HepG2 (cell line): ENCODE measurements around the gene PEPD. TPM values are rescaled to one million over a fixed set of nuclear protein-coding genes. Genes with fewer than 3 reads are reported as not detected.

Experiments used
- GATA4 ChIP-seq: sonication (generic); IDR thresholded peaks from 2 replicates; pipeline ENCODE4 v1.6.1; 2016; ENCODE audit warnings: antibody characterized with exemption, low read depth, borderline replicate concordance
- GLI4 ChIP-seq: sonication (generic); formaldehyde crosslinking; IDR thresholded peaks from 2 replicates; pipeline ENCODE4 v1.5.1; 2020; ENCODE audit warnings: missing genetic modification reagents, mild to moderate bottlenecking, moderate library complexity, borderline replicate concordance
- HNRNPK ChIP-seq: fragments of 200-400 bp; formaldehyde crosslinking; IDR thresholded peaks from 2 replicates; pipeline ENCODE4 v1.6.1; 2018; ENCODE audit warnings: low read length, low read depth, moderate library complexity, mild to moderate bottlenecking; ENCODE audit not compliant: poor library complexity, severe bottlenecking
- KDM3A ChIP-seq: IDR thresholded peaks from 2 replicates; pipeline ENCODE4 v1.6.1; 2018; ENCODE audit warnings: low read depth, missing compliant biosample characterization
- KMT2B ChIP-seq: IDR thresholded peaks from 2 replicates; pipeline ENCODE4 v1.6.1; 2016; ENCODE audit warnings: missing genetic modification reagents, missing compliant biosample characterization
- NFYC ChIP-seq: IDR thresholded peaks from 2 replicates; pipeline ENCODE4 v1.6.1; 2016; ENCODE audit warnings: missing genetic modification reagents, missing compliant biosample characterization
- RAD21 ChIP-seq: fragments of 450-650 bp; formaldehyde crosslinking; IDR thresholded peaks from 2 replicates; pipeline ENCODE4 v1.5.0; 2020; ENCODE audit warnings: mild to moderate bottlenecking
- RARA ChIP-seq: IDR thresholded peaks from 2 replicates; pipeline ENCODE4 v1.6.1; 2016; ENCODE audit warnings: missing genetic modification reagents, missing compliant biosample characterization
- REL ChIP-seq: sonication (generic); formaldehyde crosslinking; conservative IDR thresholded peaks from 2 replicates; pipeline ENCODE4 v1.8.0; 2022; ENCODE audit warnings: mild to moderate bottlenecking, missing genetic modification reagents, moderate library complexity
- REXO4 ChIP-seq: sonication (generic); formaldehyde crosslinking; IDR thresholded peaks from 2 replicates; pipeline ENCODE4 v1.8.0; 2022; ENCODE audit warnings: missing genetic modification reagents, mild to moderate bottlenecking, borderline replicate concordance
- SNAPC5 ChIP-seq: sonication (generic); formaldehyde crosslinking; IDR thresholded peaks from 2 replicates; pipeline ENCODE4 v1.8.1; 2023; ENCODE audit warnings: mild to moderate bottlenecking, missing genetic modification reagents, borderline replicate concordance
- ZBTB20 ChIP-seq: sonication (generic); formaldehyde crosslinking; IDR thresholded peaks from 2 replicates; pipeline ENCODE4 v1.8.1; 2023; ENCODE audit warnings: missing genetic modification reagents, low read depth, mild to moderate bottlenecking, borderline replicate concordance
- ZC3H13 ChIP-seq: sonication (generic); formaldehyde crosslinking; IDR thresholded peaks from 2 replicates; pipeline ENCODE4 v1.8.1; 2023; ENCODE audit warnings: mild to moderate bottlenecking, missing genetic modification reagents, moderate library complexity
- ZFP82 ChIP-seq: sonication (generic); formaldehyde crosslinking; IDR thresholded peaks from 2 replicates; pipeline ENCODE4 v1.5.1; 2020; ENCODE audit warnings: mild to moderate bottlenecking, missing genetic modification reagents, borderline replicate concordance
- ZFY ChIP-seq: sonication (generic); formaldehyde crosslinking; IDR thresholded peaks from 2 replicates; pipeline ENCODE4 v1.4.0; 2020; ENCODE audit warnings: missing genetic modification reagents
- ZMYM4 ChIP-seq: sonication (generic); formaldehyde crosslinking; IDR thresholded peaks from 2 replicates; pipeline ENCODE4 v1.8.1; 2023; ENCODE audit warnings: mild to moderate bottlenecking, missing genetic modification reagents
- ZNF207 ChIP-seq: fragments of 450-650 bp; IDR thresholded peaks from 2 replicates; pipeline ENCODE4 v1.6.1; 2016; ENCODE audit warnings: antibody characterized with exemption, borderline replicate concordance
- ZNF34 ChIP-seq: sonication (generic); formaldehyde crosslinking; IDR thresholded peaks from 2 replicates; pipeline ENCODE4 v1.4.0; 2020; ENCODE audit warnings: mild to moderate bottlenecking, missing genetic modification reagents, borderline replicate concordance
- ZNF451 ChIP-seq: sonication (generic); formaldehyde crosslinking; IDR thresholded peaks from 2 replicates; pipeline ENCODE4 v1.5.0; 2020; ENCODE audit warnings: mild to moderate bottlenecking, missing genetic modification reagents
- ZNF572 ChIP-seq: sonication (generic); formaldehyde crosslinking; IDR thresholded peaks from 2 replicates; pipeline ENCODE4 v1.5.1; 2020; ENCODE audit warnings: mild to moderate bottlenecking, missing genetic modification reagents
- ZSCAN21 ChIP-seq: sonication (generic); formaldehyde crosslinking; IDR thresholded peaks from 2 replicates; pipeline ENCODE4 v1.8.0; 2022; ENCODE audit warnings: mild to moderate bottlenecking, missing genetic modification reagents, moderate library complexity, borderline replicate concordance
- ZSCAN9 ChIP-seq: IDR thresholded peaks from 2 replicates; pipeline ENCODE4 v1.6.1; 2016; ENCODE audit warnings: borderline replicate concordance
- polyA plus RNA-seq, 8 experiments: library from polyadenylated mRNA; depleted of rRNA in 3 of 8; stranded (reverse) in 7 of 8; unstranded in 1 of 8; fragments of >200 nt; fragmentation: Illumina TruSeq in 4 of 8; extraction: Trizol in 4 of 8; gene quantifications; 2 replicates each; pipeline versions ENCODE4 v1.2.1 to v1.2.3, GENCODE V29; 2011 to 2016; ENCODE audit warnings: low read depth in 4 of 8, missing spikeins in 1 of 8, mixed read lengths in 1 of 8; ENCODE audit not compliant: insufficient read depth in 1 of 8
- total RNA-seq, 5 experiments: library from RNA; depleted of rRNA; stranded (reverse); fragments of >200 nt; fragmentation: Illumina TruSeq; extraction: Trizol; gene quantifications; 2 replicates each; pipeline ENCODE4 v1.2.3, GENCODE V29; 2016; ENCODE audit warnings: low read depth in 1 of 5
- TF ChIP-seq, protein P1 (sequence below): sonication (generic); formaldehyde crosslinking; IDR thresholded peaks from 2 replicates; pipeline ENCODE4 v1.4.0; 2020; ENCODE audit warnings: low read depth, missing genetic modification reagents
- TF ChIP-seq, protein P2 (sequence below): sonication (generic); formaldehyde crosslinking; IDR thresholded peaks from 2 replicates; pipeline ENCODE4 v1.4.0; 2020; ENCODE audit warnings: mild to moderate bottlenecking, missing genetic modification reagents
- TF ChIP-seq, protein P3 (sequence below): sonication (generic); formaldehyde crosslinking; IDR thresholded peaks from 2 replicates; pipeline ENCODE4 v1.4.0; 2020; ENCODE audit warnings: missing genetic modification reagents, low read depth, mild to moderate bottlenecking, borderline replicate concordance

The PEPD gene
- total and polyA plus RNA-seq, 2 of the 13 experiments (the other 11 are each of a cell fraction or from before 2014, with no cell fraction given): 60.7 to 75.1 TPM

DNA sequence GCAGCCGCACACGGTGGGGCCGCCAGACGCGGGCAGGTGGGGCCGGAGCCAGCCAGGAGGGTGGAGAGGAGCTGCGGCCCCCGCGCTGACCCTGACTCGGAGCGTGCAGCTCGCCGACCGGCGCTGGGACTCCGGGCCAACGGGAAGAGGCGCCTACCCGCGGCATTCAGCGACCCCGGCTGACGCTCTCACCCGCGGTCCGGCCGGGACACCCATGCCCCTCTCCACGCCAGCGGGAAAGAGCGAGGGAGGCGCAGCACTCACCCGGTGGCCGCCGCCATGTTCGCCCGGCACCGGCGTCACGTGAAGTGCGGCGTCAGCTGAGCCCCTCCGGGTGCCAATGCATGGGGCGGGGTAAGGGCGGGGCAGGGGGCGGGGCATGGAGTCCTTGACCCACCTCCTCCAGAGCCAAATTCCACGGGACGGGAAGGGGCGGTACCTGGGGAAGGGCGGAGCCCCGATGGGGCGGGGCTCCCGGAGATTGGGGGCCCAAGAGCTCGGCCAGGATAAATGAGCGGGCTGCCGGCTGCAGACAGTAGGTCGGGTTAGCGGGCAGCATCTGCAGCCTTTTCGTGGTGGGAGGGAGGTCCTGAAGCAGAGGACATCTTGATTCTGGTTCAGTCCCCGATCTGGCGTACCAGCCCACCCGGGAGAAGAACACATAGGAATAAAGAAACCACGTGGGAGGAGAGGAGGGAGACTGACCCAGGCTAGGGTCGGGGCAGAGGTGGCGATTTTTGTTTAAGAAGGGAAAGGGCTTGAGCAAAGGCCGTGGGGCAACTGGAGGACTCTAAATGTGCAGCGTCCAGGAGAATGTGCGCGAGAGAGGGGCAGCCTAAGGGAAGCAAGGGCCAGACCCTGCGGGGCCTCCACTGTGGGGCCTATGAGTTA lies at the start of gene PEPD (continued):
- TF ChIP-seq, protein P1, sequence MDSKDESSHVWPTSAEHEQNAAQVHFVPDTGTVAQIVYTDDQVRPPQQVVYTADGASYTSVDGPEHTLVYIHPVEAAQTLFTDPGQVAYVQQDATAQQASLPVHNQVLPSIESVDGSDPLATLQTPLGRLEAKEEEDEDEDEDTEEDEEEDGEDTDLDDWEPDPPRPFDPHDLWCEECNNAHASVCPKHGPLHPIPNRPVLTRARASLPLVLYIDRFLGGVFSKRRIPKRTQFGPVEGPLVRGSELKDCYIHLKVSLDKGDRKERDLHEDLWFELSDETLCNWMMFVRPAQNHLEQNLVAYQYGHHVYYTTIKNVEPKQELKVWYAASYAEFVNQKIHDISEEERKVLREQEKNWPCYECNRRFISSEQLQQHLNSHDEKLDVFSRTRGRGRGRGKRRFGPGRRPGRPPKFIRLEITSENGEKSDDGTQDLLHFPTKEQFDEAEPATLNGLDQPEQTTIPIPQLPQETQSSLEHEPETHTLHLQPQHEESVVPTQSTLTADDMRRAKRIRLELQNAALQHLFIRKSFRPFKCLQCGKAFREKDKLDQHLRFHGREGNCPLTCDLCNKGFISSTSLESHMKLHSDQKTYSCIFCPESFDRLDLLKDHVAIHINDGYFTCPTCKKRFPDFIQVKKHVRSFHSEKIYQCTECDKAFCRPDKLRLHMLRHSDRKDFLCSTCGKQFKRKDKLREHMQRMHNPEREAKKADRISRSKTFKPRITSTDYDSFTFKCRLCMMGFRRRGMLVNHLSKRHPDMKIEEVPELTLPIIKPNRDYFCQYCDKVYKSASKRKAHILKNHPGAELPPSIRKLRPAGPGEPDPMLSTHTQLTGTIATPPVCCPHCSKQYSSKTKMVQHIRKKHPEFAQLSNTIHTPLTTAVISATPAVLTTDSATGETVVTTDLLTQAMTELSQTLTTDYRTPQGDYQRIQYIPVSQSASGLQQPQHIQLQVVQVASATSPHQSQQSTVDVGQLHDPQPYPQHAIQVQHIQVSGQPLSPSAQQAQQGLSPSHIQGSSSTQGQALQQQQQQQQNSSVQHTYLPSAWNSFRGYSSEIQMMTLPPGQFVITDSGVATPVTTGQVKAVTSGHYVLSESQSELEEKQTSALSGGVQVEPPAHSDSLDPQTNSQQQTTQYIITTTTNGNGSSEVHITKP (CRISPR knock-in tag): no peak
- TF ChIP-seq ZNF572: no peak
- no peak for TF ChIP-seq SNAPC5 (CRISPR knock-in tag)
- TF ChIP-seq RAD21: no peak
- no peak for TF ChIP-seq ZNF207
- TF ChIP-seq, protein P2, sequence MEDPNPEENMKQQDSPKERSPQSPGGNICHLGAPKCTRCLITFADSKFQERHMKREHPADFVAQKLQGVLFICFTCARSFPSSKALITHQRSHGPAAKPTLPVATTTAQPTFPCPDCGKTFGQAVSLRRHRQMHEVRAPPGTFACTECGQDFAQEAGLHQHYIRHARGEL: no peak
- TF ChIP-seq ZFP82: 0 out of 2 replicates have a peak, but pooled peaks have one; percentile 32
- TF ChIP-seq GATA4: no peak
- TF ChIP-seq NFYC: no peak
- no peak for TF ChIP-seq HNRNPK
- TF ChIP-seq ZC3H13 (CRISPR knock-in tag): no peak
- TF ChIP-seq REL: no peak
- TF ChIP-seq ZNF34 (CRISPR knock-in tag): peak; percentile 67; the same call in 1 of the 2 replicates
- TF ChIP-seq GLI4 (CRISPR knock-in tag): no peak
- peak; percentile 72 for TF ChIP-seq ZMYM4 (CRISPR knock-in tag)
- peak; percentile 67; the same call in 1 of the 2 replicates for TF ChIP-seq ZFY (CRISPR knock-in tag)
- TF ChIP-seq, protein P3, sequence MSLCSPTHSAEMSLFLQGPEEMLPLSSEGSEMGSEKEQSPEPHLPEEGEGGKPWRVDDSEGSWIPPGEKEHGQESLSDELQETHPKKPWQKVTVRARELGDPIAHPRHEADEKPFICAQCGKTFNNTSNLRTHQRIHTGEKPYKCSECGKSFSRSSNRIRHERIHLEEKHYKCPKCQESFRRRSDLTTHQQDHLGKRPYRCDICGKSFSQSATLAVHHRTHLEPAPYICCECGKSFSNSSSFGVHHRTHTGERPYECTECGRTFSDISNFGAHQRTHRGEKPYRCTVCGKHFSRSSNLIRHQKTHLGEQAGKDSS: peak; percentile 67; the same call in 1 of the 2 replicates
- TF ChIP-seq ZBTB20: no peak
- peak; percentile 31; the same call in 1 of the 2 replicates for TF ChIP-seq ZSCAN9 (CRISPR knock-in tag)
- TF ChIP-seq ZNF451: peak; percentile 70; the same call in 1 of the 2 replicates
- peak; percentile 20; the same call in 1 of the 2 replicates for TF ChIP-seq KDM3A (CRISPR knock-in tag)
- peak; percentile 17; the same call in 1 of the 2 replicates for TF ChIP-seq RARA (CRISPR knock-in tag)
- peak; percentile 67; the same call in 1 of the 2 replicates for TF ChIP-seq ZSCAN21 (CRISPR knock-in tag)
- no peak for TF ChIP-seq REXO4 (CRISPR knock-in tag)
- TF ChIP-seq KMT2B (CRISPR knock-in tag): 0 out of 2 replicates have a peak, but pooled peaks have one; percentile 9
